ENCODE data around the gene AJAP1.

AJAP1 gene

DNA sequence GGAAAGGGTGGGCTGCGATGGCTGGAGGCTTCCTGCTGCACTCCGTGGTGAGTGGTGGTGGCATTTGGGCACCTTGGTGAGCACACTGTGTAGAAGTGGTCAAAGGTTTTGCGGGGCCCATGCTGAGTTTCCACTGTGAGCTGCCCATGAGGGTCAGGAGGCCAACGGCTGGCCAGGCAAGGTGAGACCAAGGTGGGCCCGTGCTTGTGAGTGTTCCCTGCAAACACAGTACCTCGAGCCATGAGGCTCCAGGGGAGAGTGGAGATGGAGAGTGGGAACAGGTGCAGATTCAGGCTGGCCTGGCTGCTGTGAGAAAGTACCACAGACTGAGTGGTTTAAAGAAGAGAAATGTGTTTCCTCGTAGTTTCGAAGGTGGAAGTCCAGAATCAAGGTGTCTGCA lies 40.8 kb downstream of the AJAP1 start:
- TF ChIP-seq ZNF70 (CRISPR knock-in tag; IDR thresholded peaks at IDR 0.05) (no peak), ZFP30 (CRISPR knock-in tag; IDR thresholded peaks at IDR 0.05) (no peak), GLIS3 (CRISPR knock-in tag; IDR thresholded peaks at IDR 0.05) (no peak), ZNF565 (CRISPR knock-in tag; conservative IDR thresholded peaks at IDR 0.05; ENCODE audit: low read depth) (no peak), RARB (CRISPR knock-in tag; IDR thresholded peaks at IDR 0.05) (no peak), ZNF8 (CRISPR knock-in tag; IDR thresholded peaks at IDR 0.05) (no peak), TCF4 (CRISPR knock-in tag; IDR thresholded peaks at IDR 0.05; ENCODE audit: borderline replicate concordance) (no peak), OSR1 (CRISPR knock-in tag; IDR thresholded peaks at IDR 0.05) (no peak), ZFP3 (CRISPR knock-in tag; IDR thresholded peaks at IDR 0.05) (no peak), BACH2 (CRISPR knock-in tag; IDR thresholded peaks at IDR 0.05; ENCODE audit: borderline replicate concordance) (no peak)
- TF ChIP-seq, protein P1, sequence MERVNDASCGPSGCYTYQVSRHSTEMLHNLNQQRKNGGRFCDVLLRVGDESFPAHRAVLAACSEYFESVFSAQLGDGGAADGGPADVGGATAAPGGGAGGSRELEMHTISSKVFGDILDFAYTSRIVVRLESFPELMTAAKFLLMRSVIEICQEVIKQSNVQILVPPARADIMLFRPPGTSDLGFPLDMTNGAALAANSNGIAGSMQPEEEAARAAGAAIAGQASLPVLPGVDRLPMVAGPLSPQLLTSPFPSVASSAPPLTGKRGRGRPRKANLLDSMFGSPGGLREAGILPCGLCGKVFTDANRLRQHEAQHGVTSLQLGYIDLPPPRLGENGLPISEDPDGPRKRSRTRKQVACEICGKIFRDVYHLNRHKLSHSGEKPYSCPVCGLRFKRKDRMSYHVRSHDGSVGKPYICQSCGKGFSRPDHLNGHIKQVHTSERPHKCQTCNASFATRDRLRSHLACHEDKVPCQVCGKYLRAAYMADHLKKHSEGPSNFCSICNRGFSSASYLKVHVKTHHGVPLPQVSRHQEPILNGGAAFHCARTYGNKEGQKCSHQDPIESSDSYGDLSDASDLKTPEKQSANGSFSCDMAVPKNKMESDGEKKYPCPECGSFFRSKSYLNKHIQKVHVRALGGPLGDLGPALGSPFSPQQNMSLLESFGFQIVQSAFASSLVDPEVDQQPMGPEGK (CRISPR knock-in tag; IDR thresholded peaks at IDR 0.05; ENCODE audit: borderline replicate concordance): no peak
- TF ChIP-seq, protein P2, sequence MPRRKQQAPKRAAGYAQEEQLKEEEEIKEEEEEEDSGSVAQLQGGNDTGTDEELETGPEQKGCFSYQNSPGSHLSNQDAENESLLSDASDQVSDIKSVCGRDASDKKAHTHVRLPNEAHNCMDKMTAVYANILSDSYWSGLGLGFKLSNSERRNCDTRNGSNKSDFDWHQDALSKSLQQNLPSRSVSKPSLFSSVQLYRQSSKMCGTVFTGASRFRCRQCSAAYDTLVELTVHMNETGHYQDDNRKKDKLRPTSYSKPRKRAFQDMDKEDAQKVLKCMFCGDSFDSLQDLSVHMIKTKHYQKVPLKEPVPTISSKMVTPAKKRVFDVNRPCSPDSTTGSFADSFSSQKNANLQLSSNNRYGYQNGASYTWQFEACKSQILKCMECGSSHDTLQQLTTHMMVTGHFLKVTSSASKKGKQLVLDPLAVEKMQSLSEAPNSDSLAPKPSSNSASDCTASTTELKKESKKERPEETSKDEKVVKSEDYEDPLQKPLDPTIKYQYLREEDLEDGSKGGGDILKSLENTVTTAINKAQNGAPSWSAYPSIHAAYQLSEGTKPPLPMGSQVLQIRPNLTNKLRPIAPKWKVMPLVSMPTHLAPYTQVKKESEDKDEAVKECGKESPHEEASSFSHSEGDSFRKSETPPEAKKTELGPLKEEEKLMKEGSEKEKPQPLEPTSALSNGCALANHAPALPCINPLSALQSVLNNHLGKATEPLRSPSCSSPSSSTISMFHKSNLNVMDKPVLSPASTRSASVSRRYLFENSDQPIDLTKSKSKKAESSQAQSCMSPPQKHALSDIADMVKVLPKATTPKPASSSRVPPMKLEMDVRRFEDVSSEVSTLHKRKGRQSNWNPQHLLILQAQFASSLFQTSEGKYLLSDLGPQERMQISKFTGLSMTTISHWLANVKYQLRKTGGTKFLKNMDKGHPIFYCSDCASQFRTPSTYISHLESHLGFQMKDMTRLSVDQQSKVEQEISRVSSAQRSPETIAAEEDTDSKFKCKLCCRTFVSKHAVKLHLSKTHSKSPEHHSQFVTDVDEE (CRISPR knock-in tag; IDR thresholded peaks at IDR 0.05): no peak
- no peak for ATAC-seq

DNA sequence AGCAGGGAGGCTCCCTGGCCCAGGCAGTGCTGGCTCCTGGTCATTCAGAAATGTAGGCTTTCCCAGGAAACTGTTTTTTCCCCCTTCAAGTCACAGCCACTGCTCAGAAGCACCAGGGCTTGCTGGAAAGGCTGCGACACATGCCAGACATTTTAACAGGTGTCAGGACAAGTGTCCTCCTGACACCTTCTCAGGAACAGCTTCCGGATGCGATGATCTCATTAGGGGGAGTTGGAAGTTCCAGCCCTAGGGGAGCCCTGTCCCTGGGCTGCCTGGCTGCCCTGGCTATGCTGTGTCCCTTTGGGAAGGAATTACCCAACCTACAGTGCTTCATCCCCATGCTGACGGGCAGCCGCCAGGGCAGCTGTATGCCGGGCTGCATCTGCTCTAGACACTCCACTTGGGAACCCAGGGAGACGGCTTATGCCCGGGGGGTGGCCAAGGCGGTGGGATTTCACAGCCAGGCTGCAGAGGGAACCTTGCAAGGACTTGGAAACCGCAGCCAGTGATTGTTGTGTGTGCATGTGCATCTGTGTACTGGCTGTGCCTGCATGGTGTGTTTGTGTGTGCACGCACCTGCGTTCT lies 41.8 kb downstream of the AJAP1 start:
- TF ChIP-seq ESRRG (CRISPR knock-in tag; IDR thresholded peaks at IDR 0.05) (no peak), BACH2 (CRISPR knock-in tag; IDR thresholded peaks at IDR 0.05; ENCODE audit: borderline replicate concordance) (no peak), ZNF8 (CRISPR knock-in tag; IDR thresholded peaks at IDR 0.05) (no peak), TCF4 (CRISPR knock-in tag; IDR thresholded peaks at IDR 0.05; ENCODE audit: borderline replicate concordance) (no peak), TOX (CRISPR knock-in tag; IDR thresholded peaks at IDR 0.05; ENCODE audit: borderline replicate concordance) (no peak), GLIS3 (CRISPR knock-in tag; IDR thresholded peaks at IDR 0.05) (no peak), ISL1 (CRISPR knock-in tag; IDR thresholded peaks at IDR 0.05) (no peak), PPARA (CRISPR knock-in tag; IDR thresholded peaks at IDR 0.05; ENCODE audit: borderline replicate concordance) (no peak), OSR1 (CRISPR knock-in tag; IDR thresholded peaks at IDR 0.05) (no peak), CSDC2 (CRISPR knock-in tag; IDR thresholded peaks at IDR 0.05) (no peak), ZC3H10 (CRISPR knock-in tag; IDR thresholded peaks at IDR 0.05) (no peak), ZNF565 (CRISPR knock-in tag; conservative IDR thresholded peaks at IDR 0.05; ENCODE audit: low read depth) (no peak), ARNTL (CRISPR knock-in tag; IDR thresholded peaks at IDR 0.05; ENCODE audit: borderline replicate concordance, low read depth) (no peak)
- TF ChIP-seq, protein P2 (CRISPR knock-in tag; IDR thresholded peaks at IDR 0.05): no peak
- TF ChIP-seq, protein P3, sequence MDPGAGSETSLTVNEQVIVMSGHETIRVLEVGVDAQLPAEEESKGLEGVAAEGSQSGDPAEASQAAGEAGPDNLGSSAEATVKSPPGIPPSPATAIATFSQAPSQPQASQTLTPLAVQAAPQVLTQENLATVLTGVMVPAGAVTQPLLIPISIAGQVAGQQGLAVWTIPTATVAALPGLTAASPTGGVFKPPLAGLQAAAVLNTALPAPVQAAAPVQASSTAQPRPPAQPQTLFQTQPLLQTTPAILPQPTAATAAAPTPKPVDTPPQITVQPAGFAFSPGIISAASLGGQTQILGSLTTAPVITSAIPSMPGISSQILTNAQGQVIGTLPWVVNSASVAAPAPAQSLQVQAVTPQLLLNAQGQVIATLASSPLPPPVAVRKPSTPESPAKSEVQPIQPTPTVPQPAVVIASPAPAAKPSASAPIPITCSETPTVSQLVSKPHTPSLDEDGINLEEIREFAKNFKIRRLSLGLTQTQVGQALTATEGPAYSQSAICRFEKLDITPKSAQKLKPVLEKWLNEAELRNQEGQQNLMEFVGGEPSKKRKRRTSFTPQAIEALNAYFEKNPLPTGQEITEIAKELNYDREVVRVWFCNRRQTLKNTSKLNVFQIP (CRISPR knock-in tag; IDR thresholded peaks at IDR 0.05; ENCODE audit: borderline replicate concordance, low read depth): no peak
- TF ChIP-seq, protein P4, sequence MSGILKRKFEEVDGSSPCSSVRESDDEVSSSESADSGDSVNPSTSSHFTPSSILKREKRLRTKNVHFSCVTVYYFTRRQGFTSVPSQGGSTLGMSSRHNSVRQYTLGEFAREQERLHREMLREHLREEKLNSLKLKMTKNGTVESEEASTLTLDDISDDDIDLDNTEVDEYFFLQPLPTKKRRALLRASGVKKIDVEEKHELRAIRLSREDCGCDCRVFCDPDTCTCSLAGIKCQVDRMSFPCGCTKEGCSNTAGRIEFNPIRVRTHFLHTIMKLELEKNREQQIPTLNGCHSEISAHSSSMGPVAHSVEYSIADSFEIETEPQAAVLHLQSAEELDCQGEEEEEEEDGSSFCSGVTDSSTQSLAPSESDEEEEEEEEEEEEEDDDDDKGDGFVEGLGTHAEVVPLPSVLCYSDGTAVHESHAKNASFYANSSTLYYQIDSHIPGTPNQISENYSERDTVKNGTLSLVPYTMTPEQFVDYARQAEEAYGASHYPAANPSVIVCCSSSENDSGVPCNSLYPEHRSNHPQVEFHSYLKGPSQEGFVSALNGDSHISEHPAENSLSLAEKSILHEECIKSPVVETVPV (CRISPR knock-in tag; IDR thresholded peaks at IDR 0.05): no peak

More for the DNA sequence above, 41.8 kb downstream of the AJAP1 start:
- ATAC-seq: no peak
